Measurements from ENCODE around the gene TMBIM1. TPM values are rescaled to one million over a fixed set of nuclear protein-coding genes. Genes with fewer than 3 reads are reported as not detected.

The TMBIM1 gene
- total and polyA plus RNA-seq, 8 donors = 94.6 to 318 (median 129) TPM

DNA sequence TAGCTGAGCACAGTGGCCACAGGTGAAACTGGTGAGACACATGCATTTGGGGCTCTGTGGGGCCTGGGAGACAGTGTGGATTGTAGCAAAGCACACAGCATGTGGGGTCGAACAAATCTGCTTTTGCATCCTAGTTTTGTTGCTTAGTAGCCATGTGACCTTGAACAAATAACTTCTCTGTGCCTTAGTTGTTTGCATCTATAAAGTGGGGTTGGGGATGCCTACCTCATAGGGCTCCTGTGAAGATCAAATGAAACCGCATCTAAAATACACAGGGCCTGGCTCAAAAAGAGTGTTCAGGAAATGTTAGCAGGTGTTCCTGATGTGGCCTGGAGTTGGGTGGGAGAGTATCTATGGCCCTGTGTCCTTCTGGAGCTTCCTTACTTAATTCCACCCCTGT lies 34.0 kb upstream of the TMBIM1 start:
- Histone ChIP-seq H3K4me1 (peaks cover 28 to 87% (median 63%) of the 10 kb centered on the region in 4 donors), H3K36me3 (no peaks in the 10 kb centered on the region), H3K27ac (no peak overlapping the region), H3K9me3 (no peaks in the 10 kb centered on the region), H3K27me3 (no peaks in the 10 kb centered on the region), H3K4me3 (no peak overlapping the region)
- no peak for TF ChIP-seq POLR2AphosphoS5 (IDR thresholded peaks at IDR 0.05)
- no peak for TF ChIP-seq EP300 (IDR thresholded peaks at IDR 0.05)
- no peak for TF ChIP-seq POLR2A (IDR thresholded peaks at IDR 0.05)
- TF ChIP-seq, protein P1, sequence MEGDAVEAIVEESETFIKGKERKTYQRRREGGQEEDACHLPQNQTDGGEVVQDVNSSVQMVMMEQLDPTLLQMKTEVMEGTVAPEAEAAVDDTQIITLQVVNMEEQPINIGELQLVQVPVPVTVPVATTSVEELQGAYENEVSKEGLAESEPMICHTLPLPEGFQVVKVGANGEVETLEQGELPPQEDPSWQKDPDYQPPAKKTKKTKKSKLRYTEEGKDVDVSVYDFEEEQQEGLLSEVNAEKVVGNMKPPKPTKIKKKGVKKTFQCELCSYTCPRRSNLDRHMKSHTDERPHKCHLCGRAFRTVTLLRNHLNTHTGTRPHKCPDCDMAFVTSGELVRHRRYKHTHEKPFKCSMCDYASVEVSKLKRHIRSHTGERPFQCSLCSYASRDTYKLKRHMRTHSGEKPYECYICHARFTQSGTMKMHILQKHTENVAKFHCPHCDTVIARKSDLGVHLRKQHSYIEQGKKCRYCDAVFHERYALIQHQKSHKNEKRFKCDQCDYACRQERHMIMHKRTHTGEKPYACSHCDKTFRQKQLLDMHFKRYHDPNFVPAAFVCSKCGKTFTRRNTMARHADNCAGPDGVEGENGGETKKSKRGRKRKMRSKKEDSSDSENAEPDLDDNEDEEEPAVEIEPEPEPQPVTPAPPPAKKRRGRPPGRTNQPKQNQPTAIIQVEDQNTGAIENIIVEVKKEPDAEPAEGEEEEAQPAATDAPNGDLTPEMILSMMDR (IDR thresholded peaks at IDR 0.05) = no peak
- DNase-seq = no peak
- intact Hi-C loops (cut with DNase I; ENCODE audit: low total_unique reads) = no loop called here
- 34 to 63% (median 53%) methylated on average over 2 of the region's 2 CpGs for WGBS, 5 donors

DNA sequence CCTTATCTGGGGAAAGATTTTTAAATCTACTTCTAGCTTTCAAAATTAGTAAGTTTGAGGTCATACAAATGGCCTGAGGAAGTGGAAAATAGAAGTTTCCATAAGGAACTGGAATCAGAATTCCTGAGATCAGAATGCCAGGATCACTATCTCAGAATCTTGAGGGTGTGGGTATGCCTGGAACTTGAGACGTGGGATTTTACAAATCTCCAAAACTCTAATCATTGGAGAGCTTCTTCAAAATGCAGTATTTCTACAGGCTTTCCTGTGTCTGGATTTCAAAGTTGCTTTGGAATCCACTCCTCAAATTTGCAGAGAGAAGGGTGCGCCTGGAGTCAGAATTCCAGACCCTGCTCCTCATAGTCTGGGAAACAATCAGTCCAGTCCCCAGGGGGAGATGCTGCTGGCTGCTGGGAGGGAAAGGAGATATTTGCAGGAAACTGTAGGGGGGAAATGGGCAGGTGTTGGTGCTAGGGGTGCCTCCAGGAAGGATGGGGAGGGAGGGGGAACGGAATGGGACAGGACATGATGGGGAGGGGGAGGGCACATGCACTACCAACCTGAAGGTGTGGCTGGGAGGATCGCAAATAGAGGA lies 33.4 kb upstream of the TMBIM1 start:
- intact Hi-C loops (cut with DNase I; ENCODE audit: low total_unique reads) = no loop called here
- Histone ChIP-seq H3K27ac (no peak overlapping the region), H3K9me3 (no peaks in the 10 kb centered on the region), H3K4me1 (peaks cover 28 to 87% (median 66%) of the 10 kb centered on the region in 4 donors), H3K27me3 (no peaks in the 10 kb centered on the region), H3K36me3 (no peaks in the 10 kb centered on the region), H3K4me3 (no peak overlapping the region)
- no peak for DNase-seq
- WGBS, 5 donors = 49 to 64% (median 60%) methylated on average over 4 of the region's 4 CpGs
- TF ChIP-seq EP300 (IDR thresholded peaks at IDR 0.05) (no peak), POLR2AphosphoS5 (IDR thresholded peaks at IDR 0.05) (no peak), POLR2A (IDR thresholded peaks at IDR 0.05) (no peak)
- TF ChIP-seq, protein P1 (IDR thresholded peaks at IDR 0.05) = no peak

DNA sequence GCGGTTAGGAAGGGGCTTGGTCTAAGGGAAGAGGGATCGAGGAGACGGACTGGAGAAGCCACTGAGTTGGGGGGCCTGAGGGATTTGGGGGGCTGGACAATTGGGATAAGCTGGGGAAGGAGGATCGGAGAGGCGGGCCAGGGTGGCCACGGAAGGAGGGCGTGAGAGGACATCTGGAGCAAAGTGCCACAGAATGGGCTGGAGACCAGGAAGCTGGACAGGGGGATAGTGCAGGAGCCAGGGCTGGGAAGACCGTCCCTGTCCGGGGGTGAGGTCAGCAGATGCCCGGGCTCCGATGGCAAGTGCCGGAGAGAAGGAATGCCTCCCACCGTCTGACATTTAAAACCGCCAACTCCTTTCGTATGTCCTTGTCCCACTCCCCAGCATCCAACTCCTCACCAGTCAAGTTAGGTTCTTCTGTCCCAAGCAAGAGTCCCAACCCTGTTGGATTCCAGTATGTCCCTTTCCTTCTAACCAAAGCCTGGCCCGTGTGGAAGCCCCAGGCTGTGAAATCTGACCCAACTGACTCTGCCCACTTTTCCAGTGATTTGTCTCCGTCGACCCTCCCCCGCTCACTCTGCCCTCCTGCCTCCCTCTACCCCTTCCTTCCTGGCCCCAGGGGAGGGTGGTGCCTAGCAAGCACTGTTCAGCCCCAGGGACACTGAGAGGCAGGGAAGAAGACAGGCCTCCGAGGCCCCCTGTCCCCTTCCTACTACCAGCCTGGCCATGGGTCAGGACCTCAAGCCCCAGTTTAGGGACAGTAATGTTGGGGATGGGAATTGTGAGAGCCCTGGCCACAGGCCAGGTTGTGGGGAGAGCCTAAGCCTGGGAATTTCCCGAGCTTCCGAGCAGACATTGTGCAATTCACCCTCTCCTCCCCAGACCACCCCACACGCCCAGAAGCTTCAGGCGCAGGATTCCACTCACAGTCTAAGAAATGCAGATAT lies 31.5 kb upstream of the TMBIM1 start:
- peak overlapping the region; percentile 64 to 90 (median 85) for H3K4me3 ChIP-seq
- peak in 1 of 2 donors; percentile 81 for DNase-seq
- TF ChIP-seq, protein P1 (IDR thresholded peaks at IDR 0.05) = no peak
- TF ChIP-seq EP300 (IDR thresholded peaks at IDR 0.05) = no peak
- no peak for TF ChIP-seq POLR2AphosphoS5 (IDR thresholded peaks at IDR 0.05)
- TF ChIP-seq POLR2A (IDR thresholded peaks at IDR 0.05) = no peak
- H3K4me1 ChIP-seq = peaks cover 28 to 78% (median 58%) of the 10 kb centered on the region in 4 donors
- intact Hi-C loops (cut with DNase I; ENCODE audit: low total_unique reads) = no loop called here
- H3K27ac ChIP-seq = peak overlapping the region; percentile 88 to 95 (median 93)
- no peaks in the 10 kb centered on the region for H3K9me3 ChIP-seq
- WGBS, 5 donors = 4 to 7% (median 6%) methylated on average over 24 of the region's 24 CpGs
- no peaks in the 10 kb centered on the region for H3K36me3 ChIP-seq
- H3K27me3 ChIP-seq = no peaks in the 10 kb centered on the region

DNA sequence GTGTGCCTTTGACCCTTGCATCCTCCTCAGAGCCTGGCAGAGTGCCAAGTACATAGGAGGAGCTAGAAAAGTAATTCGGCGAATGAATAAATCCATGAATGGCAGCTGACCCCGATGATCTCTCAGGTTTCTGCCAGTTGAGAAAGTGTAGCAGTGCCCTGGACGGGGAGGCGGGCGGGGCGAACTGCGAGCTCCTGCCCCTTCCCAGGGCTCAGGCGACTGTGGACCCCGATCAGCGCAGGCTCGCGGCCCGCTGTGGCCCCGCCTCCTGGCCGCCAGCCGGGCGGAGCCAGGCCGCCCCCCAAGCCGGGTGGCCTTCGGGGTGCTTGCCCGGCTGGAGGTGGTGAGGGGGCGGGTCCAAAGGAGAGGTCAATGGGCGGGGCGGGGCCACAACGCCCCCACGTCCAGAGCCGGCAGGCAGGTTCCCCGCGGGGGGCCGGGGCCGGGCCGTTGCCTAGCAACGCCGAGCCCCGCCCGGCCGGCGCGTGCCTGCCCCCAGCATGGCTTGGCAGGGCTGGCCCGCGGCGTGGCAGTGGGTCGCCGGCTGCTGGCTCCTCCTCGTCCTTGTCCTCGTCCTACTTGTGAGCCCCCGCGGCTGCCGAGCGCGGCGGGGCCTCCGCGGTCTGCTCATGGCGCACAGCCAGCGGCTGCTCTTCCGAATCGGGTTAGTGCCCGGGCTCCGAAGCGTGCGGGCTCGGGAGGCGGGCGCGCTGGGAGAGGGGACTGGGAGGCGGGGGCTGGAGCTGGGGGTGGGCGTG lies 30.6 kb upstream of the TMBIM1 start:
- WGBS, 5 donors = 0 to 2% (median 1%) methylated on average over 20 to 69 of the region's 69 CpGs
- Histone ChIP-seq H3K9me3 (no peaks in the 10 kb centered on the region), H3K4me1 (peaks cover 28 to 71% (median 57%) of the 10 kb centered on the region in 4 donors), H3K4me3 (peak overlapping the region; percentile 64 to 90 (median 85)), H3K27me3 (no peaks in the 10 kb centered on the region), H3K27ac (peak overlapping the region; percentile 88 to 95 (median 93)), H3K36me3 (no peaks in the 10 kb centered on the region)
- intact Hi-C loops (cut with DNase I; ENCODE audit: low total_unique reads) = no loop called here
- TF ChIP-seq POLR2AphosphoS5 (IDR thresholded peaks at IDR 0.05) = peak in 1 of 3 donors; percentile 22
- no peak for TF ChIP-seq POLR2A (IDR thresholded peaks at IDR 0.05)
- TF ChIP-seq EP300 (IDR thresholded peaks at IDR 0.05) = no peak
- TF ChIP-seq, protein P1 (IDR thresholded peaks at IDR 0.05) = no peak
- DNase-seq = peak; percentile 79 to 95

Data from stomach (tissue), 9 donors.